ENCODE data around the gene TNPO3. TPM values are rescaled to one million over a fixed set of nuclear protein-coding genes. Genes with fewer than 3 reads are reported as not detected.

The TNPO3 gene
- total RNA-seq, 2 donors from 2014 or later = 15.8 to 23.9 TPM

DNA sequence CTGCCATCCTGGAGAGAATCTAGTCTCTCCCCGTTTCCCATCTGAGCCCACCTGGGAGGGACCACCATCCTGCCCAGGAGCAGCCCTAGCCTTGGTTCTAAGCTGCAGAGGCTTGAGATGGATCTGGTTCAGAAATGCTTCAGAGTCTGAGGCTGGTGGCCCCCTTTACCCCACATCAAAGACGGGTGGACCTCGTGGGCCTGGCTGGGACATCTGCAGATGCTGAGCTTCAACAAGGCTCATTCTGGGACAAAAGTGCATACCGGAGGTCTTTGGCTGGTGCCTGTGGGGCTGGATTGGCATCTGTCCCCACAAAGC is 122.1 kb downstream of the TNPO3 start:
- TF ChIP-seq POLR2A (IDR thresholded peaks at IDR 0.05) = no peak
- TF ChIP-seq CTCF (IDR thresholded peaks at IDR 0.05) = no peak
- H3K27ac ChIP-seq = no peak overlapping the region
- DNase-seq = no peak
- intact Hi-C loops (cut with DNase I) = no loop called here
- peaks cover 6% of the 10 kb centered on the region for H3K4me1 ChIP-seq
- WGBS, 2 donors = 66 to 69% methylated on average over 2 to 4 of the region's 4 CpGs
- no peaks in the 10 kb centered on the region for H3K36me3 ChIP-seq (replicated peaks in 1 of 2; ENCODE audit: insufficient read depth in 1 of 2, low read depth in 2 of 2)
- H3K9me3 ChIP-seq = no peaks in the 10 kb centered on the region
- ATAC-seq = no peak
- H3K27me3 ChIP-seq = no peaks in the 10 kb centered on the region
- H3K4me3 ChIP-seq = no peak overlapping the region

DNA sequence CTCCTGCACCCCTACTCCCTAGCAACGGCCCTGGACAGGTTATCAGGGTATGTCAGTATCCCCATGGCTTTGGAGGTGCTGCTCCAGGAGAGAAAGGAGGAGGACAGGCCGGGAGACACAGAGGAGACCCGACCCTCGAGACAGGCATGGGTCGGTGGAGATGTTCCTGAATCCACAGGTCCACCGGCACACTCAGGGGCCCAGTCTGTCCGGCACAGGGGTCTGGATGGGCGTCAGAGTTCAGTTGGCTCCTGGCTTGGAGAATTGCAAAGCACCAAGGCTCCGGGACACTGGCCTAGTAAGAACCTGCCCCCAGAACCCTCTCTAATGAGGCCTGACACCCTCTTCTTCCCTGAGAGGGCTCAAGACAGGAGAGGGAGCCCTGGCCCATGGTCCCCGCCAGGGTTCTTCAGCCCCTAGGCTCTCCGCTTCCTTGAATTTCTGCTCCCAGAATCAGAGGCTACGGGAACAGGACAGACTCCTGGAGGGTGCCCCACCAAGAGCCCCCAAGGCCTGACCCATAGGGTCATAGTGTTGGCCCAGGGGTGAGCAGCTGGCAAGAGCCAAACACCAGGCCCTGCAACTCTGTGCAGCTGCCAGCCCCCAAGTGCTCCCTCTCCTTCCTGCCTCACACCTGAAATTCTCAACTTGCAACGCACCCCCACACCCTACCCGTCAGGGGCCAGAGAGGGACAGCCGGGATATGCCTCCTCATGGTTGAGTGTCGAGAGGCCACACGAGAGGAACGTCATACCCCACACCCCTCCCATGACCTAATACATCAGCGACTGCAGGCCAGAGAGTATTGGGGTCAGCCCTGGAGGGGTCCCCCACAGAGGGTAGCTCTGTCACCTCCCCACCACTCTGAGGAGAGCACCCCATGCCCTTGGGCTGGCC is 122.7 kb downstream of the TNPO3 start:
- no peaks in the 10 kb centered on the region for H3K9me3 ChIP-seq
- no peaks in the 10 kb centered on the region for H3K27me3 ChIP-seq
- intact Hi-C loops (cut with DNase I) = no loop called here
- H3K4me1 ChIP-seq = peaks cover under 1% of the 10 kb centered on the region
- H3K27ac ChIP-seq = no peak overlapping the region
- no peak overlapping the region for H3K4me3 ChIP-seq
- no peak for TF ChIP-seq CTCF (IDR thresholded peaks at IDR 0.05)
- ATAC-seq = no peak
- DNase-seq = no peak
- WGBS, 2 donors = 80 to 81% methylated on average over 15 to 19 of the region's 19 CpGs
- no peaks in the 10 kb centered on the region for H3K36me3 ChIP-seq (replicated peaks in 1 of 2; ENCODE audit: insufficient read depth in 1 of 2, low read depth in 2 of 2)

- intact Hi-C loops (cut with DNase I) = no loop called here
- Histone ChIP-seq H3K4me3 (no peak overlapping the region), H3K27me3 (no peaks in the 10 kb centered on the region), H3K9me3 (no peaks in the 10 kb centered on the region), H3K36me3 (replicated peaks in 1 of 2; ENCODE audit: insufficient read depth in 1 of 2, low read depth in 2 of 2) (no peaks in the 10 kb centered on the region), H3K4me1 (no peaks in the 10 kb centered on the region), H3K27ac (no peak overlapping the region)
- 91 to 94% methylated on average over 7 to 18 of the region's 18 CpGs for WGBS, 2 donors
- DNase-seq (no peak), ATAC-seq (no peak)
- TF ChIP-seq POLR2A (IDR thresholded peaks at IDR 0.05) (no peak), CTCF (IDR thresholded peaks at IDR 0.05) (no peak)
Observed at GRCh38 chr7:128931190-128931798, 123.6 kb downstream of the TNPO3 start.

- intact Hi-C loops (cut with DNase I) = no loop called here
- DNase-seq = peak in 1 of 4 donors; percentile 2
- no peaks in the 10 kb centered on the region for H3K36me3 ChIP-seq (replicated peaks in 1 of 2; ENCODE audit: insufficient read depth in 1 of 2, low read depth in 2 of 2)
Observed at GRCh38 chr7:128928882-128929788, 125.8 kb downstream of the TNPO3 start.

More at GRCh38 chr7:128928882-128929788, 125.8 kb downstream of the TNPO3 start:
- Histone ChIP-seq H3K4me3 (no peak overlapping the region), H3K9me3 (no peaks in the 10 kb centered on the region), H3K27me3 (no peaks in the 10 kb centered on the region), H3K4me1 (no peaks in the 10 kb centered on the region), H3K27ac (no peak overlapping the region)
- WGBS, 2 donors = 71 to 75% methylated on average over 8 to 14 of the region's 14 CpGs
- TF ChIP-seq POLR2A (IDR thresholded peaks at IDR 0.05) (no peak), CTCF (IDR thresholded peaks at IDR 0.05) (no peak)
- no peak for ATAC-seq
